GM18909 (cell line): Measurements from ENCODE around the gene PDPK1.
"Not testable (repeated sequence)": the region's sequence is repeated elsewhere in the genome, so short reads cannot be mapped to it uniquely, and the experiment has no call there.

Experiments
- ATAC-seq: cut with Tn5 transposase; IDR thresholded peaks from one replicate; pipeline ENCODE4 v1.9.1; 2021; ENCODE audit warnings: mild to moderate bottlenecking; ENCODE audit not compliant: unreplicated experiment, poor library complexity

The PDPK1 gene

GRCh38 chr16:2604016-2604369 lies 66.2 kb downstream of the PDPK1 start:
- peak; percentile 1 for ATAC-seq

GRCh38 chr16:2606820-2607219 lies 69.0 kb downstream of the PDPK1 start:
- peak; percentile 48 for ATAC-seq

GRCh38 chr16:2609345-2609744 lies 71.5 kb downstream of the PDPK1 start:
- not testable (repeated sequence) for ATAC-seq

GRCh38 chr16:2609827-2610470 lies 72.1 kb downstream of the PDPK1 start:
- ATAC-seq, result no peak

GRCh38 chr16:2610781-2611498 lies 73.1 kb downstream of the PDPK1 start:
- ATAC-seq, result no peak

- no peak for ATAC-seq
Observed at GRCh38 chr16:2611499-2611862, 73.7 kb downstream of the PDPK1 start.

GRCh38 chr16:2611877-2612276 lies 74.1 kb downstream of the PDPK1 start:
- ATAC-seq, result not testable (repeated sequence)

- ATAC-seq, result not testable (repeated sequence)
Observed at GRCh38 chr16:2613251-2613650, 75.4 kb downstream of the PDPK1 start.

- no peak for ATAC-seq
Observed at GRCh38 chr16:2614761-2615191, 77.0 kb downstream of the PDPK1 start.

GRCh38 chr16:2618964-2619363 lies 81.1 kb downstream of the PDPK1 start:
- not testable (repeated sequence) for ATAC-seq

GRCh38 chr16:2619628-2620027 lies 81.8 kb downstream of the PDPK1 start:
- ATAC-seq, result not testable (repeated sequence)

GRCh38 chr16:2620870-2621269 lies 83.0 kb downstream of the PDPK1 start:
- not testable (repeated sequence) for ATAC-seq

GRCh38 chr16:2621395-2621794 lies 83.6 kb downstream of the PDPK1 start:
- ATAC-seq, result not testable (repeated sequence)

GRCh38 chr16:2627075-2627474 lies 89.3 kb downstream of the PDPK1 start:
- not testable (repeated sequence) for ATAC-seq

- peak; percentile 60 for ATAC-seq
Observed at GRCh38 chr16:2631203-2631602, 93.4 kb downstream of the PDPK1 start.

- not testable (repeated sequence) for ATAC-seq
Observed at GRCh38 chr16:2632291-2632690, 94.5 kb downstream of the PDPK1 start.

GRCh38 chr16:2639071-2639721 lies 101.4 kb downstream of the PDPK1 start:
- peak; percentile 55 for ATAC-seq

- ATAC-seq, result peak; percentile 23
Observed at GRCh38 chr16:2639722-2640072, 101.9 kb downstream of the PDPK1 start.

GRCh38 chr16:2642561-2642960 lies 104.7 kb downstream of the PDPK1 start:
- ATAC-seq, result not testable (repeated sequence)

- ATAC-seq, result not testable (repeated sequence)
Observed at GRCh38 chr16:2644754-2645453, 107.1 kb downstream of the PDPK1 start.
